ENCODE data around the gene TTLL10.

TTLL10 gene

DNA sequence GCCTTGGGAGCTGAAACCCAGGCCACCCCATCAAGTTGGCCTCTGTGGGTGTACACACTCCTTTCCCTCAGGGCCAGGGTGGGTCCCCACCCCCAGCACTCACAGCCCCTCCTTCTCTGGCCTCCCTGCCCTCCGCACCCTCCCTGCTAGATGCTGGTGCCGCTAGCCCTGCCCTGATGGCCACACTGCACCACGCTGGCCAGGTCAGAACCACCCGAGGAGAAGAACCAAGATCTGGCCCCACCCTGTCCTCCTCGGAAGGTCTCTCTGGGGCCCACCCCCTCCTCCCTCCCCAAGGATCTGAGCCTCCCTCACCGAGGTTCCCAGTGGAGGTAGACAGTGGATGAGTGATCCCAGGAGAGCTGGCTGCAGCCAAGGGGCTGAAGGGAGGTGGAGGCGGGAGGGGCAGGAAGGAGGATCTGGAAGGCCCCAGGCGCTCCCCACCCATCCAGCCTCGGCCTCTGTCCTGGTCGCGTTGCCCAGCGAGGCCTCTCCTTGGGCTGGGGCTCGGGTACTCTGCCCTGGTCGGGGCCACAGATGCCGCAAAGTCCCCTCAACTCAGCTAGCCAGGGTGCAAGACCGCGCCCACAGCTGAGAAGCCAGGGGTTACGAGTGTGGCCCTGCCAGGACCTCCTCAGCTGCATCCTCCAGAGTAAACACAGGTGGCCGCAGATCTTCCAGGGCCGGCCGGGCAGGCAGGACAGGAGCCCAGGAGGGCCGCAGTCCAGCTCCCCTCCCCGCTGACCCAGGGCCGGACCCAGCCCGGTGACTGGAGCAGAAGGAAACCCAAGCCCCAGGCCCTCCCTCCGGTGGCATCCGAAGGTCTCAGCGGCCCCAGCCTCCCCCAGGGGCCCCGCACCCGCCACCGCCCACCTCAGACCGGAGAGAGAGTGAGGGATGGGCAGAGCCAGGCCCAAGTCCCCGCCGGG, 63.5 kb downstream of the TTLL10 start:
- Histone ChIP-seq H3K27me3 (ENCODE audit: control insufficient read depth in 1 of 2, insufficient read depth in 2 of 2, low read length in 2 of 2) (peaks cover 16 to 28% of the 10 kb centered on the region in 2 donors), H3K4me1 (ENCODE audit: control insufficient read depth, insufficient read depth, low read length) (peaks cover 16% of the 10 kb centered on the region), H3K27ac (ENCODE audit: low read length) (no peak overlapping the region), H3K9ac (ENCODE audit: low read length in 2 of 2) (no peak overlapping the region), H3K9me3 (ENCODE audit: control insufficient read depth in 2 of 2, low read length in 2 of 2) (no peaks in the 10 kb centered on the region), H3K4me3 (ENCODE audit: low read length in 2 of 2) (no peak overlapping the region), H3K36me3 (ENCODE audit: control insufficient read depth in 2 of 2, insufficient read depth in 2 of 2, low read length in 2 of 2) (peaks cover 0 to 7% of the 10 kb centered on the region in 2 donors)

- Histone ChIP-seq H3K27ac (ENCODE audit: low read length) (no peak overlapping the region), H3K9ac (ENCODE audit: low read length in 2 of 2) (no peak overlapping the region), H3K27me3 (ENCODE audit: control insufficient read depth in 1 of 2, insufficient read depth in 2 of 2, low read length in 2 of 2) (peaks cover 16 to 28% of the 10 kb centered on the region in 2 donors), H3K4me3 (ENCODE audit: low read length in 2 of 2) (no peak overlapping the region), H3K9me3 (ENCODE audit: control insufficient read depth in 2 of 2, low read length in 2 of 2) (no peaks in the 10 kb centered on the region), H3K36me3 (ENCODE audit: control insufficient read depth in 2 of 2, insufficient read depth in 2 of 2, low read length in 2 of 2) (peaks cover 0 to 7% of the 10 kb centered on the region in 2 donors), H3K4me1 (ENCODE audit: control insufficient read depth, insufficient read depth, low read length) (peaks cover 8% of the 10 kb centered on the region)
These were observed 64.4 kb downstream of the TTLL10 start for GRCh38 chr1:1237874-1238701.

- Histone ChIP-seq H3K9ac (ENCODE audit: low read length in 2 of 2) (no peak overlapping the region), H3K4me1 (ENCODE audit: control insufficient read depth, insufficient read depth, low read length) (peaks cover 4% of the 10 kb centered on the region), H3K4me3 (ENCODE audit: low read length in 2 of 2) (no peak overlapping the region), H3K27ac (ENCODE audit: low read length) (no peak overlapping the region), H3K36me3 (ENCODE audit: control insufficient read depth in 2 of 2, insufficient read depth in 2 of 2, low read length in 2 of 2) (peaks cover 0 to 6% of the 10 kb centered on the region in 2 donors), H3K27me3 (ENCODE audit: control insufficient read depth in 1 of 2, insufficient read depth in 2 of 2, low read length in 2 of 2) (peaks cover 16 to 28% of the 10 kb centered on the region in 2 donors), H3K9me3 (ENCODE audit: control insufficient read depth in 2 of 2, low read length in 2 of 2) (no peaks in the 10 kb centered on the region)
These were observed 65.1 kb downstream of the TTLL10 start for GRCh38 chr1:1238702-1239178.

- H3K27me3 ChIP-seq (ENCODE audit: control insufficient read depth in 1 of 2, insufficient read depth in 2 of 2, low read length in 2 of 2): peaks cover 16 to 28% of the 10 kb centered on the region in 2 donors
- no peaks in the 10 kb centered on the region for H3K9me3 ChIP-seq (ENCODE audit: control insufficient read depth in 2 of 2, low read length in 2 of 2)
- H3K36me3 ChIP-seq (ENCODE audit: control insufficient read depth in 2 of 2, insufficient read depth in 2 of 2, low read length in 2 of 2): peaks cover 0 to 3% of the 10 kb centered on the region in 2 donors
- H3K27ac ChIP-seq (ENCODE audit: low read length): no peak overlapping the region
- H3K4me1 ChIP-seq (ENCODE audit: control insufficient read depth, insufficient read depth, low read length): peaks cover 4% of the 10 kb centered on the region
- H3K4me3 ChIP-seq (ENCODE audit: low read length in 2 of 2): no peak overlapping the region
- H3K9ac ChIP-seq (ENCODE audit: low read length in 2 of 2): no peak overlapping the region
These were observed 65.5 kb downstream of the TTLL10 start for GRCh38 chr1:1239227-1239613.

- Histone ChIP-seq H3K27me3 (ENCODE audit: control insufficient read depth in 1 of 2, insufficient read depth in 2 of 2, low read length in 2 of 2) (peaks cover 16 to 28% of the 10 kb centered on the region in 2 donors), H3K4me1 (ENCODE audit: control insufficient read depth, insufficient read depth, low read length) (peaks cover 4% of the 10 kb centered on the region)
These were observed 66.1 kb downstream of the TTLL10 start for GRCh38 chr1:1239614-1240347.

GRCh38 chr1:1240348-1240732, 66.7 kb downstream of the TTLL10 start:
- Histone ChIP-seq H3K36me3 (ENCODE audit: control insufficient read depth in 2 of 2, insufficient read depth in 2 of 2, low read length in 2 of 2) (no peaks in the 10 kb centered on the region), H3K27ac (ENCODE audit: low read length) (no peak overlapping the region), H3K9ac (ENCODE audit: low read length in 2 of 2) (no peak overlapping the region), H3K27me3 (ENCODE audit: control insufficient read depth in 1 of 2, insufficient read depth in 2 of 2, low read length in 2 of 2) (peaks cover 16 to 28% of the 10 kb centered on the region in 2 donors), H3K4me1 (ENCODE audit: control insufficient read depth, insufficient read depth, low read length) (peaks cover 4% of the 10 kb centered on the region), H3K9me3 (ENCODE audit: control insufficient read depth in 2 of 2, low read length in 2 of 2) (no peaks in the 10 kb centered on the region), H3K4me3 (ENCODE audit: low read length in 2 of 2) (no peak overlapping the region)

More at GRCh38 chr1:1239614-1240347, 66.1 kb downstream of the TTLL10 start:
- Histone ChIP-seq H3K9me3 (ENCODE audit: control insufficient read depth in 2 of 2, low read length in 2 of 2) (no peaks in the 10 kb centered on the region), H3K27ac (ENCODE audit: low read length) (no peak overlapping the region), H3K4me3 (ENCODE audit: low read length in 2 of 2) (no peak overlapping the region), H3K9ac (ENCODE audit: low read length in 2 of 2) (no peak overlapping the region), H3K36me3 (ENCODE audit: control insufficient read depth in 2 of 2, insufficient read depth in 2 of 2, low read length in 2 of 2) (no peaks in the 10 kb centered on the region)

GRCh38 chr1:1240822-1241587, 67.3 kb downstream of the TTLL10 start:
- H3K9me3 ChIP-seq (ENCODE audit: control insufficient read depth in 2 of 2, low read length in 2 of 2): no peaks in the 10 kb centered on the region
- H3K27me3 ChIP-seq (ENCODE audit: control insufficient read depth in 1 of 2, insufficient read depth in 2 of 2, low read length in 2 of 2): peaks cover 16 to 33% of the 10 kb centered on the region in 2 donors
- peaks cover 4% of the 10 kb centered on the region for H3K4me1 ChIP-seq (ENCODE audit: control insufficient read depth, insufficient read depth, low read length)

GRCh38 chr1:1241588-1242219, 68.0 kb downstream of the TTLL10 start:
- no peak overlapping the region for H3K9ac ChIP-seq (ENCODE audit: low read length in 2 of 2)
- peaks cover 9% of the 10 kb centered on the region for H3K4me1 ChIP-seq (ENCODE audit: control insufficient read depth, insufficient read depth, low read length)
- no peak overlapping the region for H3K27ac ChIP-seq (ENCODE audit: low read length)
- H3K9me3 ChIP-seq (ENCODE audit: control insufficient read depth in 2 of 2, low read length in 2 of 2): no peaks in the 10 kb centered on the region
- peaks cover 16 to 39% of the 10 kb centered on the region in 2 donors for H3K27me3 ChIP-seq (ENCODE audit: control insufficient read depth in 1 of 2, insufficient read depth in 2 of 2, low read length in 2 of 2)
- H3K4me3 ChIP-seq (ENCODE audit: low read length in 2 of 2): no peak overlapping the region
- H3K36me3 ChIP-seq (ENCODE audit: control insufficient read depth in 2 of 2, insufficient read depth in 2 of 2, low read length in 2 of 2): no peaks in the 10 kb centered on the region

More at GRCh38 chr1:1240822-1241587, 67.3 kb downstream of the TTLL10 start:
- Histone ChIP-seq H3K36me3 (ENCODE audit: control insufficient read depth in 2 of 2, insufficient read depth in 2 of 2, low read length in 2 of 2) (no peaks in the 10 kb centered on the region), H3K27ac (ENCODE audit: low read length) (no peak overlapping the region), H3K9ac (ENCODE audit: low read length in 2 of 2) (no peak overlapping the region), H3K4me3 (ENCODE audit: low read length in 2 of 2) (no peak overlapping the region)

- H3K9me3 ChIP-seq (ENCODE audit: control insufficient read depth in 2 of 2, low read length in 2 of 2): no peaks in the 10 kb centered on the region
- H3K36me3 ChIP-seq (ENCODE audit: control insufficient read depth in 2 of 2, insufficient read depth in 2 of 2, low read length in 2 of 2): no peaks in the 10 kb centered on the region
- peaks cover 5% of the 10 kb centered on the region for H3K4me1 ChIP-seq (ENCODE audit: control insufficient read depth, insufficient read depth, low read length)
- H3K9ac ChIP-seq (ENCODE audit: low read length in 2 of 2): no peak overlapping the region
- H3K27ac ChIP-seq (ENCODE audit: low read length): no peak overlapping the region
- no peak overlapping the region for H3K4me3 ChIP-seq (ENCODE audit: low read length in 2 of 2)
- H3K27me3 ChIP-seq (ENCODE audit: control insufficient read depth in 1 of 2, insufficient read depth in 2 of 2, low read length in 2 of 2): peaks cover 18 to 44% of the 10 kb centered on the region in 2 donors
These were observed 69.0 kb downstream of the TTLL10 start for GRCh38 chr1:1242461-1243265.

Measured in stomach smooth muscle (tissue), 2 donors.